Stimulated activated CD4-positive, alpha-beta T cell treated with anti-CD3 and anti-CD28 coated beads, Interleukin-12 subunit alpha, Interleukin-12 subunit beta, amount 100 ng/mL, for 24 hours (primary cell): ENCODE data around the gene PTPRQ.

Source experiments
- DNase-seq, 2 experiments: peaks; one replicate each; pipeline ENCODE4 v3.0.0-alpha.2; 2020; ENCODE audit warnings: low read depth in 2 of 2

The PTPRQ gene

DNA sequence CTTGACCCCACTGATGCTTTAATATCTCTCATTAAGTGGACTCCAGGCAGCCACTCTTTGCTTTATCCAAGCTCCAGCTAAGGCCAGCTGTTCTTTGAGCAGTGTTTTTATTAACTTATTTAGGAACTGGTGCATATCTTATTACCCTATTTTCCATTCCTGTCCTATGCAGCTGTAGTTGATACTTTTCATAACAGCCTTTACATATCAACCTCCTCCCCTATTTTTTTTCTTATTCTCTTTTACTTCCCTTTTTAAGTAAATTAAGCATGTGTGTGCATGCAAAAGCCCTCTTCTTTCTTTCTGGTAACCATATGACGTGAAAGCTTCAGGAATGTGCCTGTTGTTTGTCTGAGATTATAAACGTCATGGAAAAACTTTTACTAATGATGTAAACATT, 121.2 kb downstream of the PTPRQ start:
- no peak for DNase-seq

DNA sequence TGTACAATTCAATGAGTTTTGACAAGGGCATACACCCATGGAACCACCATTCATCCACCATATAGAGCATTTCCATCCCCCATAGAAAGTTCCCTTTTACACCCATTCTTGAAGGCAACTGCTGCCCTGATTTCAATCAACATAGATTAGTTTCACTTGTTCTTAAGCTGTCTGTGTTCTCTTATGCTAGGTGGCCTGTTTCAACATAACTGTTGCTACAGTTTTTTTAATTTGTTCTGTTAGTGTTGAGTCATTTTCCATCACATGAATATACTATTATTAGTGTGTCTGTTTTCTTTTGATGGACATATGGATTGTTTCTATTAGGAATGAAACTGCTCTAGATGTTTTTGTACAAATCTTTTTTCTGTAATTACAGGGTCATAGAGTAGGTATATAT, 123.4 kb downstream of the PTPRQ start:
- no peak for DNase-seq

DNA sequence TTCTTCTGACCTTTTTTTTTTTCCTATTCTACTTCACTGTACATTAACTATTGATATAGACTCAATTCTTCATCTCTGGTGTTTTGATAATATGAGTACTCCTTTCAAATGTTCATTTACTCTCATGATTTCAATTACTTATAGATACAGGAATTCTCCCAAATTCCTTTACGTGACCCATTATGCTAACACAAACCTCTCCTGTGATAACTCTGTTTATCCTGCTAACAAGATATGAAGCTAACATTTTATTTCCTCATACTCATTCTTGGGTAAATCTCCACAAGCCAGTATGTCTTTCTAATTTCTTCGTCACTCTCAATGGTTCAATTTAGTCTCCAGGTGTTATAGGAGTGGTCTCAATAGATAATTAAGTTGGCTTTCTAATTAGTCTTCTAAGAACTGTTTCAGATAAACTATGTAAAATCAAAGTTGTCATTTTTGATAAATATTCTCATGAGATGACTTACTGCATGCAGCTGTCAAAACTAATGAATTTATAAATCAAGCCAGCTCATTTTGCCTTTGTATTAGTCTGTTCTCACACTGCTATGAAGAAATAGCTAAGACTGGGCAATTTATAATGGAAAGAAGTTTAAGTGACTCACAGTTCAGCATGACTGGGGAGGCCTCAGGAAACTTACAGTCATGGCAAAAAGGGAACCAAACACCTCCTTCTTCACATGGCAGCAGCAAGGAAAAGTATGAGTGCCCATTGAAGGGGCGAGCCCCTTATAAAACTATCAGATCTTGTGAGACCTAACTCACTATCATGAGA, 132.8 kb downstream of the PTPRQ start:
- no peak for DNase-seq

DNA sequence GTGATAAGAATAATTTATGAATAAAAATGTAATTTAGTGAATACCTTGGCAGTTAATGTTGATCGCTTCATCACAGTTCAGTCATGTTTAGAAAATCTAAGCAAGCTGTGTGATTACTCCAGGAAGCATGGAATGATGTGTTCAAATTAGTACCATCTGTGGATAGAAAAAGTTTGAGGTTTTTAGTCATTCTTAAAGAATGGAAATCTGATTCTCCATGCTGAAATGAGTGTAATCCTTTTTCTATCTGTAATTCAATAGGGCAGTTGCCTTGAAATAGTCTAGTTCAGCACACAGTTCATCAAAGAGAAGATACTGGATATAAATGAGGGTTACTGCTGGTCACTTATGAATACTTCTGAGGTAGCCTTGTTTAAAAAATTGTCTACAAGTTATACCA, 136.2 kb downstream of the PTPRQ start:
- no peak for DNase-seq

DNA sequence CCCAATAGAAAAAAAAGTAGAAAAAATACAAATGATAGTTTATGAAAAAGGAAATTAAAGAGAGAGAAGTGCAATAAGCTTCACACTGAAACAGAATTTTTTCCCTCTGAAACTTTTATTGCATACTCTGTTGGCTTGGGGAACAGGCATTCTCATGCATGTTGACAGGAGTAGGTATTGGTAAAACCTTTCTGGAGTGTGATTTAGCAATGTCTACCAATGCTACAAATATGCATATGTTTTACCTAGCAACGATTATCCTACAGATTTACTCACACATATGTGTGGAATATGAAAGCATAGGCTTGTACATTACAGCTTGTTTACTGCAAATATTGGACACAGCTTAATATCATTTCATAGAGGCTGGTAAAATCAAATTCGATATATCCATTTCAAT, 137.7 kb downstream of the PTPRQ start:
- no peak for DNase-seq

DNA sequence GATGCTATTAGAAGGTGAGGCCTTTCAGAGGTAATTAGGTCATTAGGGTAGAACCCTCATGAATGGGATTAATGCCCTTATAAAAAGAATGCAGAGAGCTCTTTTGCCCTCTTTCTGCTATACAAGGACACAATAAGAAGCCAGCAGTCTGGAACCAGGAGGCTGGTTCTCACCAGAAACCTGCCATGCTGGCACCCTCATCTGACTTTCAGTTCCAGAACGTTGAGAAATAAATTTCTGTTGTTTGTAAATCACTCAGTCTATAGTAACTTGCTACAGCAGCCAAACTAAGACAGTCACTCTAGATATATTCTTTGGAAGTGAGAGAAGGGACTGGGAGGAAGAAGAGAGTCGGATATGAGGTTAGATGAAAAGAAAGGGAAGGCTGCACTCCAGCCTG, 138.4 kb downstream of the PTPRQ start:
- no peak for DNase-seq

DNA sequence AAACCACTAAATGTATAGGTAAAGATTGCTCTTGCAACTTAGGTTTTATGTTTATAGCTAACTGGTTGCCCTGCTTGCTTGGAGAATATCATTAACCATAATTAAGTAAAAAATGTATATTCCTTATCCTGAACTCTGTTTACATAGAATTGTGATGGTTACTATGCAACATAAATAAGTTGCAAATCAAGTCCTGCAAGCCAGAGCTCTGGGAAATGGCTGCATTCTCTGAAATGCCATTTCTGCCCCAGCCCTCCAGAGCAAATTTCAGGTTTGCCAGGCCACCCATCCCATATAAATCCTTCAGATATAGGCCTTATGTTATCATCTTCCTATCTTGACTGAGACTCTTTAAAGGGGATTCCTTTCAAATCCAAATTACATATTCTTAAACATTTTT, 145.0 kb downstream of the PTPRQ start:
- DNase-seq, result no peak

DNA sequence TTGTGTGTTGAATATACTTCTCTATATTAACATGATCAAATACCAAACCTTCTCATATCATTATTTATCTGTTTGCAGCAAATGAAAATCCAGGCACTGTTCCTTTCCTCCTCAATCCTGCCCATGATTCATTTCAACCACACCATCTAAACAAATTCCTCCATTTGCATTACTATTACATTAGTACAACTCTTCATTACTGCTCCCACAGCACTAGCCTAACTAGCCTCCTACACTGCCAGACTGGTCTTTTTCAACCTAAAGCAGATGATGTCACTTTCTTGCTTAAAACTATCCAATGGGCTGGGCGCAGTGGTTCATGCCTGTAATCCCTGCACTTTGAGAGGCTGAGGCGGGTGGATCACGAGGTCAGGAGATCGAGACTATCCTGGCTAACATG, 146.1 kb downstream of the PTPRQ start:
- DNase-seq, result no peak

DNA sequence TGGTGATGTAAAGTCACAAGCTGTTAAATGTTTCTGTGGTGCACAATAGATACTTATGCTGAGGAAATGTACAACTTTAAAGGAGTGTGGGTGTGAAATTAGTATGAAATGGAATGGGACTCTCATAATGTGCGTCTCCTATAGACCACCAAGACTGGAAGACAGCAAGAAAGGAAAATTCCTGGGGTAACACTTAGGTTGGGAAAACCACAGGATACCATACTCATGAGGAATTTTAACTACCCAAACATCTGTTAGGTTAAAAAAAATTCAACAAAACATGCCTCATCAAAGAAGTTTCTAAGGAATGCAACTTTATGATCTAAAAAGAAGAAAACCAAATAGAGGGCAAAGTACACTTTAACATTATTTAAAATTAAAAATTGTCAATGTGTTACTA, 149.7 kb downstream of the PTPRQ start:
- DNase-seq, result no peak

DNA sequence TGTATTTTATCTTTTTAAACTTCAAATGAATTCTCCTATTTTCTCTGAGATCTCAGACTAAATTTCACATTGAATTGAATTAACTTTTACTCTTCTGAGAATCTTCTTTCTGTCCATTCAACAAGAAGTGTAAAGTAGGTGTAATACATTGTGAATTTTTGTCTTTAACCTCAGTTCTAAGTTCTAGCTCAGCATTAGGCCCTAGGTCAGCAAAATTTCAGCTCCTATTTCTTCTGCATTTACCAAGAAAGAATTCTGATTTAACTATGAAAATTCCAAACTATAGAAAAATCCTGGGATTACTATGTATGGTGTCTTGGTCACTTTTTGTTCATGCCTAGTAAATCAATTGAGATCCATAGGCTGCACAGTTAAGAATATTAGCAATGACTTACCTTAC, 152.5 kb downstream of the PTPRQ start:
- no peak for DNase-seq

DNA sequence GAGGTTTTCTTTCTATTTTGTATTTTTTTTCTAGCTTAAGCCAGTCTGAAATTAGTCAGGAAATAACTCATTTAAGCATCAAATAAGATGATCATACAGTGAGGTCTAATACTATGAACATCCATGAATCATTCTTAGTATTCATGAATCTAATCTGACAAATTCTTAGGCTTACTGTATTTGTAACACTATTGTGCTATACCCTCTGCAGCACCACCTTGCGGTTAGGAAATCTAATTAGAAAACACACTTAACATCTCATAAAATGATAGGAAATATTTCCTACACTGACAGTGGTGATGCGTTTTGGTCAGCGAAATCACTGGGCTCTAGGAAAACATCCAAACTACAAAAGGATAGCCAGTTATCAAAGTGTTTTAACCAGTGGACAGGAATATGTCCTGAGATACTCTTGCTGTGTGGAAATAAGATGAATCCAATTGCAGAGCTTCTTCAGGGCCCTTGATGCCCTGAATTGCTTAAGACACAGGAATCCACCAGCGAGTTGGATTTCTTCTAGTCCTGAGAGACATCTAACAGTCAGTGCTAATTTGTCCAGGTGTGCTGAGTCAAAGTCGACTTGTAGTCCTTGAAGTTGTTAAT, 154.1 kb downstream of the PTPRQ start:
- no peak for DNase-seq

DNA sequence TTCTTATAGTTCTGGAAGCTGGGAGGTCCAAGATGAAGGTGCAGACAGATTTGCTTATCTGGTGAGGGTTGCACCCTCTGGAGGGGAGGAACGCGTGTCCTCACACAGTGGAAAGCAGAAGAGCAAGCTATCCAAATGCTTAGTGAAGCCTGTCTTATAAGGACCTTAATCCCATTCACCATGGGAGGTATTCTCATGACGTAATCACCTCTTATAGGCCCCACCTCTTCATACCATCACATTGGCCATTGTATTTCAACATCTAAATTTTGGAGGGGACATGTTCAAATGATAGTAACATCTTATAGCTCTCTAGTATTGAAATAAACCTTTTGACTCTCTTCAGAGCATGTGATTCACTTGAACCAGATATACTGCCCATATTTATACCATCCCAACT, 158.4 kb downstream of the PTPRQ start:
- no peak for DNase-seq

DNA sequence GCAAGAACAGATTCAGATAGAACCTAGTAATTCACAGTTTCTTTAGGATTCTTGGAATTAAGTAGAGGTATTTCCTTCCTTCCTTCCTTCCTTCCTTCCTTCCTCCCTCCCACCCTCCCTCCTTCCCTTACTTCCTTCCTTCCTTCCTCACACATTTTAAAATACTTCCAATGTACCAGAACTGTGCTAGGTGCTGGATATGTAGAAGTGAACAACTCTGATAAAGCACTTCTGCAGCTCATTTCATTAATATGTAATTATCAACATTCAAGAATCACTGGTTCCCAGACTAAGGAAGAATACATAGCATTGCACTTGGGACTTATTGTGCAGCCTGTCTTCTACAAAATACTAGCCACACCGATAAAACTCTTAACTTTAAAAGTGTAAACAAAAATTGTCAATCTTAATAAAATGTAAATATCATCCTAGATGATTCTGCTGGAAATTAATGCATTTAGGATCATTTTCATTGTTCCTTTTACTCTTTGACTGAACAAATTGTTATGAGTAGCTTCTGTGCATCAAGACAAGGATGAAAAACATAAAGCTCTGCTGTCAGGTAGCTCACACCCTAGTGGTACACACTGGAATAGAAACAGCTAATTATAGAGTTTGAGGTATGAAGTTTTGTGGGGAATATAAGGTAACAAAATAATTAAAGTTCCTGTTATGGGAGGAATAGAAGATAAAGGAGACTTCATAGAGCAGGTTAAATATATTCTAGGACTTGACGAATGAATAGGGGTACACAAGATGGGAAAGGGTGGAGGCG, 163.5 kb downstream of the PTPRQ start:
- DNase-seq, result no peak

DNA sequence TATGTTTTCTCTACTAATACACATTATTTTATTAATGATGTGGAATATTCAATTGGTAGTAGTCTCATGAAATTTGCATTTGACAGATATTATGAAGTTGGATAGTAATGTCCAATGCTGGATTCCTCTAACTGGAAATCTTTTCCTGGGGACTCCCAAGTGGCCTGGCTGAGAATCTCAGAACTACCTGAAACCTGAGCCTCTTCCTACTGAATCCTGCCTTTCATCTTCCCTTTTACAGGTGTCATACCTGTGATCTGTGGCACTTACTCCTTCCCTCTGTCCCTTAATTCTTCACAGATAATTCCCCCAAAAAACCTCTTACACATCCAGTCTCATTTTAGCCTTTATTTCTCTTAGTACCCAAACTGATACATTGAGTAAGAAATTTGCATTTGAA, 173.7 kb downstream of the PTPRQ start:
- no peak for DNase-seq

DNA sequence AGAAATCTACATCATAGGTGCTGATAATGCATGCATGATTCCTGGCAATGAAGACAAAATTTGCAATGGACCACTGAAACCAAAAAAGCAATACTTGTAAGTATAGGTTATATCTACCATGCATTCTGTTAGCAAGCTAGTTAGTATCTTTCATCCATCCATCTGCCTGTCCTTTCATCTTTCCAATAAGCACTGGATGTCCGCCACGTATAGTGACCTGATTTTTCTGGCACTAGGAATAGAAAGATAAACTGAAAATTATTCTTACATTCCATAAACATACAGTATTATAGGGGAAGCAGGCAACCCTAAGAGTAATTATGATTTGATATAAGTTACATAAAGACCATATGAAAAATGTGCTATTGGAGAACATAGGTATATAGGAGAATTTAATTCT, 176.2 kb downstream of the PTPRQ start:
- DNase-seq, result no peak

DNA sequence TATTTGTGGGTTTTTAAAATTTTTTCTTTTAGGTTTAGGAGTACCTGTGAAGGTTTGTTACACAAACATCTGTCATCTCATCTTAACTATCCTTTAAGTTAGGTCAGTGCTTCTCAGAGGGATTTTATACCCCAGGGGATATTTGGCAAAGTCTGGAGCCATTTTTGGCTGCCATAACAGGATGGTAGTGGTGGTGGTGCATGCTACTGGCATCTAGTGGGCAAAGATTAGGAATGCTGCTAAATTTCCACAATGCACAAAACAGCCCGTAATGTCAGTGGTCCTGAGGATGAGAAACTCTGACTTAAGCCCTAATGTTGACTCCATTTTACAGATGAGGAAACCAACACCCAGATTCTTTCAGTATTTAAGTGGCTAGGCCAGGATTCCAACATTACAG, 178.2 kb downstream of the PTPRQ start:
- no peak for DNase-seq

DNA sequence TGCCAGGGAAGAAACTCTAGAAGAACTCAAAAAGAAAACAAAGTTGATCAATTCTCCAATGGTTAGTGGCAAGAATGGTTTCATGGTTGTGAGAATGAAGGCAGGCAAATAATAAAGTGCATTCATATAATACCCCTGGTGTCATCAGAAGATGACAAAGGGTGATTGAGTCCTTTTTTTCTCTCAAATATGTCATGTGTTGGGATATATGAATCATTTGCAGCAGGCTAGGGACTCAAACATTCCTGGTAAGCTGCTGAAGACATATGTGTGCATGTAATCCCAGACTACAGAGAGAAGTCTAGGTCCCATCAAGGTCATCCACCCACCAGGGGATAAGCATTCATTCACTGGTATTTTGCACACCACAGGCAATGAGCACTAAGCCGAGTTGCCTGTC, 181.0 kb downstream of the PTPRQ start:
- DNase-seq, result no peak

DNA sequence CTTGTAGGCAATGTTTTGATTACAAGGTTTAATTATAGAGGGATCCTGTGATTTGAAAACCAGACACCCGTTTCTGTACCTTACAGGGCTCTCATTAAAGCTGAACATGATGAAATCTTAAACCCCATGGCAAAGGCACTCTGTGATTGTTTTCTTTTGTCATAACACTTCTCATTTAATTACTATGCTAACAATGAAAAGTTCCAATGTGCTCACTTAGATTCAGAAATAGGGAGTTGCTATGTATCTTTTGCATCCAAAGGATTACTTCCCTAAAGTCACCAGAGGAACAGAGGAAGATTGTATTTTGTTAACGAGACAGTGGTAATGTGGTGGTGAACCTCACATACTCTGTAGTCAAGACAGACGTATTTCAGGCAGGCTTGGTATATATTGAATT, 181.9 kb downstream of the PTPRQ start:
- no peak for DNase-seq

DNA sequence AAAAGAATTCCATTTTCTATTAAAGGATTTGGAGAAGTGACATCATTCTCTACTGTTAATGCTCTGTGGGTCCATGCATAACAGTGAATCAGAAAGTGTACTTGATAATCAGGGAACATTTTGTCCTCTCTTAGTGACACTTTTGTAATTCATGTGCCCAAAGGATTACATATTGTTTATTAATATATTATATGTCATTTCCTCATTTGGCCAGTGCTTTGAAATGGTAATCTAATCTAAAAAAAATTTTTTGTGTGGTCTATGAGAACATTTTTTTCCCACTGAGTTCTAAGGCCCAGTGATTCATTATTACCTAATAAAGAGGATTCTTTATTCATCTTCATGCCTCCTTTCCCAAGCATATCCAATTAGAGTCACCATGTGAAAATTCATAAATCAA, 183.7 kb downstream of the PTPRQ start:
- DNase-seq, result no peak

DNA sequence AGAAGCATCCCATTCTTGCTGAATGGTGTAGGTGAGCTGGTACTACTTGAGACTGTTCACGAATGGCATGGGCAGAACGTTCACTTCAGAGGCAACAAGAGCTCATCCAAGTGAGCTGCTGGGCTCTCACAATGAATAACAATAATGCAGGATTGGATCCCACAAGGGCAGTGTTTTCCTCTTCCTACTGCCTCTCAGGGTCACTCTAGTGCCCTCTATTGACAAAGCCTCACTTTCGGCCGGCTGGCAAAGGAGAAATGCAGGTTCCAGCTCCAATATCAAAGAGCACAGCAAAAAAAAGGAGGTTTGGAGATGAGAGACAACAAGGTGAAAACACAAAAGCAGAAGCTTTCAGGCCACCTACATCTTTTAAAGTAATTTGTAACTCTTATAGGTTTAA, 188.8 kb downstream of the PTPRQ start:
- DNase-seq, result no peak

DNA sequence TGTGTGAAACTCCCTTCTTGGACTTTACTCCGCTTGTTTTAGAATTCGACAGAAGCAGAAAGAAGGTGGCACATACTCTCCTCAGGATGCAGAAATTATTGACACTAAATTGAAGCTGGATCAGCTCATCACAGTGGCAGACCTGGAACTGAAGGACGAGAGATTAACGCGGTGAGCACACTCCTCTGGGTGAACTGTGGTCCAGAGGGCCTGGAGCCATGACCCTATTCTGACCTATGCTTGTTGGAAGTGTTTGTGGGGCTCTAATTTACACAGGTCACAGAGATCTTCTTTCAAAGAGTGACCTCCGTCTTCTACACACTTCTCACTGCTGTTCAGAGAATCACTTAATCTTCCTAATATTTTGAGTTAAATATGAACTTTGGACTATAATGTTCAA, 190.9 kb downstream of the PTPRQ start:
- no peak for DNase-seq

DNA sequence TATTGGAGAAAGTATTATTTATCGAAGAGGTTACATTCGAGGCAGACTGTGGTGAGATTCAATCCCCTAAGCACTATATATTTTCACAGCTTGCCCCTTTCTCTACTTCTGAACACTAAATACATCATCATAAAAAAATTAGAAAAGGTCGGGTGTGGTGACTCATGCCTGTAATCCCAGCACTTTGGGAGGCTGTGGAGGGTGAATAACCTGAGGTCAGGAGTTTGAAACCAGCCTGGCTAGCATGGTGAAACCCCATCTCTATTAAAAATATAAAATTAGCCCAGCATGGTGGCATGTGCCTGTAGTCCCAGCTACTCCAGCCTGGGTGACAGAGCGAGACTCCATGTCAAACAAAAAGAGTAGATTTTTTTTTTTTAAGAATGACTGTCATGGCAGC, 192.8 kb downstream of the PTPRQ start:
- no peak for DNase-seq

DNA sequence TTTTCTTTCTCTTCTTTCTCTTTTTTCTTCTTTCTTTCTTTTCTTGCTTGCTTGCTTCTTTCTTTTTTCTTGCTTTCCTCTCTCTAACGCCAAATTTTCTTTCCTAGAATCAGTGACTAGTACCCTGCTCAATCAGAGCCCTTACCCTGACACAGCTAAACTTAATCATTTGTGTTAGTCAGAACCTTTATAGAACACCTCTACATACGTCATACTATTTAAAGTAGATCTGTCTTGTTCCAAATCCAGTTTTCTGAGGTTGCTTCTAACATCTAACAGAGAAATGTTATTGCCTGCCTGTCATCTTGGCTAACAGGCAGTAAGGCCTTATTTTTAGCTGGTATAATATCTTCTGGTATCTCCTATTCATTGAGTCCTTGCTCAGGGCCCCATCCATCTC, 197.9 kb downstream of the PTPRQ start:
- no peak for DNase-seq
